Erythroblast (primary cell): ENCODE measurements around the gene NLGN1.

Experiments used
- DNase-seq, 2 experiments: peaks; one replicate each; lab custom pipeline; 2025; lab: John Stamatoyannopoulos, UW
- GATA1 ChIP-seq: IDR thresholded peaks from 2 replicates; pipeline ENCODE4 v1.6.1; 2011; ENCODE audit warnings: low read depth, mild to moderate bottlenecking, control low read depth, low read length, moderate library complexity
- POLR2A ChIP-seq: IDR thresholded peaks from 2 replicates; pipeline ENCODE4 v1.6.1; 2011; ENCODE audit warnings: mild to moderate bottlenecking, low read length

NLGN1 gene

DNA sequence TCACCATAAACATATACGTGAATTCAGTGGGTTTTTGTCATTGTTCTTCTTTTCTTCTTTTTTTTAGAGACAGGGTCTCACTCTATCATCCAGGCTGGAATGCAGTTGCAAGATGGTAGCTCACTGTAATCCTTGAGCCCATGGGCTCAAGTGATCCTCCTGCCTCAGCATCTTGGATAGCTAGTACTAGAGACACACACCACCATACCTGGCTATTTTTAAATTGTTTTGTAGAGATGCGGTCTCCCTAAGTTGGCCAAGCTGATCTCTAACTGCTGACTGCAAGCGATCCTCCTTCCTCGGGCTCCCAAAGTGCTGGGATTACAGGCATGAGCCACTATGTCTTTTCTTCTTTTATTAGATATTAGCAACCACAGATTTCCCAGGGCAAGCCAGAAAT, 220.6 kb downstream of the NLGN1 start:
- no peak for TF ChIP-seq POLR2A
- TF ChIP-seq GATA1: no peak
- DNase-seq: no peak

DNA sequence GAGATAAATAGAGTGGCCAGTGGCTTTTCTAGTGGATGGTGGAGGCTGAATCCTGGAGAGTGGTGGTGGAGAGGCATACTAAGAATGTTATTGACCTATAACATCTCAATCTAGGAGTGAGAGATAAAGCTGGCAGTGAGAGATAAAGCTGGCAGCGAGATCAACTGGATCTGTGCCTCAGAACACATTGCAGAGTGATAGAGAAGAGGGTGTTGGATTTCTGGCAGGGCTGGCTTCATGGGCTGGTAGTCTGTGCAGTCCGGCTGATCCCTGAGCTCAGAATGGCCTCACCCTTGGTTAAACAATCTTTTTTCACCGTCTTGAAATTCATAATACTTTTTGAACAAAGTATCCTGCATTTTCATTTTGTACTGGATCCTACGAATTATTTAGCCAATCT, 221.2 kb downstream of the NLGN1 start:
- no peak for DNase-seq
- TF ChIP-seq GATA1 (no peak), POLR2A (no peak)

DNA sequence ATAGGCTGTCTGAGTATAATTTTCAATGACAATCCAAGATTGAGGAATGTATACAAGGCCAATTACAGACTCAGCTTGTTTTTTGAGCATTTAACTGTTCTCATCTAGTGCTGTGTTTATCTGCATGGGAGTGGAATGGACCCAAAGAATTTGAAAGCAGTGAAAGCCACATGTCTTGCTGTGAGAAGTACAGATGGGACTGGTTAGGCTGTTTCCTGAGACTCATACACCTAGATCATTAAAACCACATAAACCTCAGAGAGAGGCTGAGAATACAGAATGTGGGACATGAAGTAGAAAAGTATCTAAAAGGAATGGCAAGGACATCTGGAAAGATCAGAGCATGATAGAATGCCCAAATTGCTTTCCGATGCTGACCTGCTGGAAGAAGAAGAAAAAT, 224.6 kb downstream of the NLGN1 start:
- no peak for TF ChIP-seq GATA1
- no peak for TF ChIP-seq POLR2A
- no peak for DNase-seq

DNA sequence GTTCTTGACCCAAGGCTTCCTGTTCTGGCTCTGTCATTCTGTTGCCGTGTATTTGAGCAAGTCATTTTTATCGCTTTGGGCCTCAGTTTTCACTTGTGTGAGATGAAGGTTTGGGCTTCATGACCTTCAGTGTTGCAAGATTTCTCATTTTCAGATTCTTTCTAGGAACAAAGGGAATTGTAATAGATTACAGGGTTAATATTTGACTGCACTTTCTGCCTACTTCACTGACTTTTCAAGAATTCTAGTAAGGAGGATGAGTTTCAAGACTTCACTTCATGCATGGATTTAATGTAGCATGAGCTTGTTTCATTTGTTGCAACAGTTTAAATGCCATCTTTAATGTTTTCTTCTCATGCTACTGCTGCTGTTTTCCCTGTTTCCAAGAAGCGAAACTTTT, 226.5 kb downstream of the NLGN1 start:
- no peak for TF ChIP-seq POLR2A
- no peak for TF ChIP-seq GATA1
- DNase-seq: no peak

DNA sequence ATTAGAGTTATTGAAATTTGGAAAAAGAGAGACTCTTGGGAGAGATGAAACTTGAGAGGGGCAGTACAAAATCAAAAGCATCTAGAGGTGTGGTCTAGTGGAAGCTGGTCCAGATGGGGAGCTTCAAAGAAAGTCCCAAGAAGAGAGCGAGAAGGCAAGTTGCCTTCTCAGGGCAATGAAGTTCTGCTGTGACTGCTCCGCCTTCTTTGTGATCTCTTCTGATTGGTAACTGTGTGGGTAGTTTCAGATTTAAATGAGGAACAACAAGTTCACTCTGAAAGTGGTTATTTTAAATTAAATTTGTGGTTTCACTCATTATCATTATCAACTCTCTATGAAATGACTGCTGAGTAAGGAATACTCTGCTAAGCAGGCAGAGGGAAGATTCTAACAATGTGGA, 233.3 kb downstream of the NLGN1 start:
- TF ChIP-seq POLR2A (no peak), GATA1 (no peak)
- DNase-seq: no peak

DNA sequence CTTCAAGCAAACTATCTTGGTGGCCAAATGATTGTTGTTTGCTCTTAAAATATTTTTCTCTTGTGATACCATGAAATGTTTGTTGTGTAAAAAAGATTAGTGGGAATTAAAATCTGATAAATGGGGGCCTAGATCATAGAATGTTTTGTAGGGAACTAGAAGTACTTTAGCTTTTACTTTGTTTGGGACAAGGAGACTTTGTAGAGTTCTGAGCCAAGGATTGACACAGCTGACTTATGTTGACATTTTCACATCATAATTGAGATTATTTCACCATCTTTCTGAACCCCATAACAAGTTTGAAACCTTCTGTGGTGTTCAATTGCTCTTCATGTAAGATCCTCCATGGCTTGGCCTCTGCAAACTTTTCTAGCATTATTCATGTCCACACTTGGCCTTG, 235.4 kb downstream of the NLGN1 start:
- TF ChIP-seq POLR2A: no peak
- TF ChIP-seq GATA1: no peak

DNA sequence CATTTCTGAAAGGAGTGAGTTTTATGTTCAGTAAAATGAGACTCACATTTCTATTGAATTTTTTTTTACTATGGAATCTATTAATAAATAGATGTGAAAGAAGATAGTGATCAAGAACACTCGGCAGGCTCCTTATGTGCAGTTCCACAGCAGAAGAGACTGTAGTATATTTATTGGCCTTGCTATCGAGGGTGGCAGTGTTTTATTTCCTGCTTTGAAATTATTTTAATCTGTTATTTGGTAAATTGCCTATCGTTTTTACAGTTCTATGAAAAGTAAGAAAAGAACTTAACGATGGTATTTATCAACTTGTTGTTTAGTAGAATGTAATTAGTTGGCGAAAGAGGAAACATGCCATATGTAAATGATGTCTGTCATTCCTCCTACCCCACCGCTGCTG, 238.3 kb downstream of the NLGN1 start:
- DNase-seq: no peak
- TF ChIP-seq GATA1: no peak
- TF ChIP-seq POLR2A: no peak

More for the DNA sequence above, 235.4 kb downstream of the NLGN1 start:
- no peak for DNase-seq

DNA sequence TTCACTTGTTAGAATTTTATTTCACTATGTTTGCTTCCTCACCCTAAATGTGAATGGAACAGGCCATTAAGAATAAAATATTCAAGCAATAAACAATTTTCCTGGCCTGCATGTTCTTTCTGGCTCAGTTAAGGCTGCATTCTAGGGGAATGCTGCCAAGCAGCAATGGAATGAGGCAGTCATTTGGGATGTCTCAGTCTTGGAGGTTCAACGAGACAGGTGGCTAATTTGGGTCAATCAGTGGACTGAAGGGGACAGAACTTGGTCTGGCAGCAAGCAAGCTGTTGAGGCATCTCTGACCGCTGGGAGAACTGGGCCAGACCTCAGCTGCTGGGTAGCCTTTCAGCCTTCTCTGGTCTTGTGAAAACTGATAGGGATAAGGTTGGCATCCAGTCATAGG, 241.6 kb downstream of the NLGN1 start:
- TF ChIP-seq POLR2A (no peak), GATA1 (no peak)
- DNase-seq: no peak

DNA sequence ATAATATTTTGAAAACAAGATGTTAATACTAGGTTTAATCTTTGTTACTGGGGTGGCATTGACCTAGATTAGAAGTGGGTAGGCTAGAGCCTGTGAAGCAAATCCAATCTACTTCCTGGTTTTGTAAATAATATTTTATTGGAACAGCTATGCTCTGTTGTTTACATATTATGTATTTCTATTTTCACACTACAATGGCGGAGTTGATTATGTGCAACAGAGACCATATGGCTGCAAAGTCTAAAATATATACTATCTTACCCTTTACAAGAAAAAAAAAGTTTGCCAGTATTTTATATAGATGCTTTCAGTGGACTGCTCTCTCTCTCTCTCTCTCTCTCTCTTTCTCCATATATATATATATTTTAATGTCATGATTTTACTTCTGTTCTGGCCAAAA, 244.2 kb downstream of the NLGN1 start:
- no peak for DNase-seq
- TF ChIP-seq GATA1 (no peak), POLR2A (no peak)

DNA sequence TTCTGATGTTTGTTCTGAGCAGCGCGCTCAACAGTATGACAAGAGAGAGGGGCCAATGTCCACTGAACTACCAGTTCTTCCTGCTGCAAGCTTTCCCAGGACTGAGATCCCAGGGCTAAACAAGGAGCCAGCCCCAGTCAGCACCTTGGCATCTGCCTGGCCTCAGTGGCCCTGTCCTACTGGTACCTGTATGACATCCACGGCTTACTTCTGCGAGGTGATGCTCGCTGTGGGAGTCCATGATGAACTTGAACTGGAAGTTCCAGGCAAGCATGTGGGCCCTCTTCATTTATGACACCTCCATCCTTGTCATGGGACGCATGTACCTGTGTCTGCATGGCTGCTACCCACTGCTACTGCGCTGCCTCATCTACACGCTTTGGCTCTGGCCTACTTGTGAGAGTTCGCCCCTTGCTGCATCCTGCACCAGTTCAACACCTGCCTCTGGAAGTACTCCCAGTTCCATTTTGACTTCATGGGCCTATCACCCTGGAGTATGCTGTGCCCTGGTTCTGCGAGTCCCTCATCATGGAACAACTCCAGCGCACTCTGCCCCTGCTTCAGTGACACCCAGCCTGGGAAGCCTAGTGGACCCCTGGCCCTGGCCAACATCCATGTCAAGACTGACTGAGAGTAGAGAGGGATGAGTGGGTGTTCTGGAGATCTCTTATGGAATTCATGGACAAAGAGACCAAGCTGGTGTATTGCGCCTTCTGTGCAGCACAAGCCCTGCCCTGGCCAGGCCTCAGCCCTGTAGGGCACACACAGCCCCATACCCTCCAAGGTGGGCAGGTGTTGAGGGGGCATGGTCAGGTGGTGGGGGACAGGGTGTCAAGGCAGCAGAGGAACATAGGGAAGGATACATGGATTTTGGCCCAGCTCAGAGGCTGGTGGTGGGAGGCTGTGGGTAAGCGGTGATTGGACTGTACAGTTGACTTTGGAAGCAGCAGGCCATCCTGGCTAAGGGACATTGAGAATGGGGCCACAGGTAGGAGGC, 246.8 kb downstream of the NLGN1 start:
- no peak for DNase-seq
- TF ChIP-seq POLR2A (no peak), GATA1 (no peak)

DNA sequence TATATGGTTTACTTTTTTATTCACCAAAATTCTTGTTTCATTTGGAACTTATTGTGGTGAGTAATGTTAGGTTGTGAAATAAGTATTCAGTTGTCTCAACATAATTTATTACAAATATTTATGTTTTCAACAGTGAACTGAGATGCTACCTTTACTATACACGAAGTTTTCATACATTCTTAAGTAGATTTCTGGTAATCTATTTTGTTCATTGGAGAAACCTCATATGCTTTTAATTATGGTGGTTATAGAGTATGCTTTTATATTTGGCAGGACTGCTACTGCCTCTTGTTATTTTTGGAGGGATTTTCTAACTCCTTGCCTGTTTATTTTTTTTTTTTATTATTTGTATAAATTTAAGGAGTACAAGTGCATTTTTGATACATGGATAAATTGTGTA, 253.1 kb downstream of the NLGN1 start:
- TF ChIP-seq GATA1: no peak
- no peak for TF ChIP-seq POLR2A

DNA sequence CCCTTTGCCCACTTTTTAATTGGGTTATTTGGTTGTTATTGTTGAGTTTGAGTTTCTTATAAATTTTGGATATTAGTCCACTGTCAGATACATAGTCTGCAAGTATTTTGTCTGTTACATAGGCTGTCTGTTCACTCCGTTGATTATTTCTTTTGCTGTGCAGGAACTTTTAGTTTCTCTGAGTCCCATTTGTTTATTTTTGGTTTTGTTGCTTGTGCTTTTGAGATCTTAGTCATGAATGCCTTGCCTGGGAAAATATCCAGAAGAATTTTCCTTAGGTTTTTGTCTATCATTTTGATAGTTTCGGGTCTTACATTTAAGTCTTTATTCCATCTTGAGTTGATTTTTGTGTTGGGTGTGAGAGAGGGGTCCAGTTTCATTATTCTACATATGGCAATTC, 254.5 kb downstream of the NLGN1 start:
- TF ChIP-seq GATA1 (no peak), POLR2A (no peak)
- no peak for DNase-seq

More for the DNA sequence above, 253.1 kb downstream of the NLGN1 start:
- DNase-seq: no peak

DNA sequence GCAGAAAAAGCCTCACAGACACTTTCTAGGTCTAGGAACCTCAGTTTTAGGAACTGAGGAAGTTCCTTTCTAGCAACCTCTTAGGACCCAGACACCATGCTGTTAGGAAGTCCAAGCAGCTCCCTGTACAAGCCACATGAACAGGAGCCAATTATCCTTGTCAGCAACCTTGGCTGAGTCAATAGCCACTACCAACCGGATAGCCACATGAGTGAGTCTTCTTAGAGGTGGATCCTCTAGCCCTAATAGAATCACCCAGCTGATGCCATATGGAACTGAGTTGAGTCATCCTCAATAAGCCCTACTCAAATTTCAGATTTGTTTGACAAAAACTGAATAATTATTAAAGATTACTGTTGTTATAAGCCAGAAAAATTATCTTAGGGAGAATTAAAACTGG, 256.2 kb downstream of the NLGN1 start:
- DNase-seq: no peak
- TF ChIP-seq POLR2A: no peak
- TF ChIP-seq GATA1: no peak

DNA sequence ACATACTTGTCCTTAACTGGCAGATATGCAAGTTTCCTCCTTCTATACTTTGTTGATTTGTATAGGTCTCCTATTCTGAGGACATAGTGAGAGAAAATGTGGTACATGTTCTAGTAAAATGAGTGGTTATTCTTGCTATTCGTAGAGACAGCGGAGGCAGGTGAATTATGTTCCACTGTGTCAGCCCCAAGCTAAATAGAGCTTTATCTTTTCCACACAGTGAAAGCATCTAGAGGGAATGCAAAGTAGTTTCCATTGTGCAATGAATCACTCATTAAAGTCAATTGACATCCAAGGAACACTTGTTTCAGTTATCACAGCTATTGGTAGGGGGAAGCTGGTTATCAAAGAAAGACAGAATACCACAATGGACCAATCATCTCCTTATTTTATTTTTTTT, 262.4 kb downstream of the NLGN1 start:
- DNase-seq: no peak
- no peak for TF ChIP-seq GATA1
- no peak for TF ChIP-seq POLR2A

DNA sequence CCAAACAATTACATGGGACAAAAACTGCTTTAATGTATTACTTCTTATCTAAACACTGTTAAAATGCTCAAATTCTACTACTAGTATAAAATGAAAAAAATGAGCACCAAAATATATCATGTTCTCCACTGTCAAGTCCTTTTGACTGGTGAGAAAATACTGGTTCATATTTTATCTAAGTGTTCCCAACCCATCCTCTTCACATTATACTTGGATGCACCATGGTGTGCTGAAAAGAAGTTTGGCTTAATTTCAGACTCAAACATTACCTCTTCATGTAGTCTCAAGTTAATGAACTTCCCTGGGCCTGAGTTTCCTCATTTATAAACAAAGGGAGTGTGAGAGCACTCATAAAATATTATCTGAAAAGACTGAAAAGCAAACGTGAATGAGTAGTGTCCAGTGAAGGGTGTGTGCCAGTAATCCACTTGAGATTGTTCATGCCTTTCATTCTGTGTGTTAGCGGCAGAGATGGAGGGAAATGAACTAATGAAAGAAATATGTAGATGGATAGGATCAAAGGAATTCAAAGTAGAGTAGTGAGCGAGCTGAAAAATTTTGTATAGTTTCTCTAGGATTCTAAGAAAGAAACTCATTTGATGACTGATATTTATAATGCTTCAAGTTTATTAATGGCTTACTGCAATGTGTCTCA, 263.2 kb downstream of the NLGN1 start:
- no peak for DNase-seq
- TF ChIP-seq GATA1 (no peak), POLR2A (no peak)

DNA sequence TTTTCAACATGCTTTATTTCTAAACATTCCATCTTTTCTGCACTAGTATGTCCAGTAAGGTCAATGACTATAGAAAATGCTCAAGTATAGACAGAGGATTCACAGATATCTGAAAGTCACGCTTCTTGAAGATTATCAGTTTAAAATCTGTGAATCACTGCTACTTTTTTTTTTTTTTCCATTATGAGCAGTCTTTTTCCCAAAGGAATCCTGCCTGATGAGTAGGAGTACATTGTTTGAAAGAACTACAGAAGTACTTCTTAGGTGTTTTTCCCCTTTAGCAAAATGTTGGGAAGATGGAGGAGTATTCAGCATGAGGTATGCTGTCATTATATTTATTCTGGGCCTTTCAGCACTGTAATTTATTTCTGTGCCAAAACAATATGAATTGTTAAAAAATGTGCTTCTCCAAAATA, 266.2 kb downstream of the NLGN1 start:
- no peak for DNase-seq
- no peak for TF ChIP-seq GATA1
- TF ChIP-seq POLR2A: no peak
